ENCODE results near the gene LRFN4. TPM values are rescaled to one million over a fixed set of nuclear protein-coding genes. Genes with fewer than 3 reads are reported as not detected.

LRFN4 gene
- total and polyA plus RNA-seq, 5 donors from 2014 or later: 0.87 to 8.0 (median 1.4) TPM

- H3K36me3 Mint-ChIP-seq: no peaks in the 10 kb centered on the region
- Histone ChIP-seq H3K27ac (ENCODE audit: insufficient read depth, low read length, poor library complexity, severe bottlenecking) (no peak overlapping the region), H3K27me3 (ENCODE audit: control insufficient read depth, insufficient read depth, low read length) (no peaks in the 10 kb centered on the region), H3K36me3 (ENCODE audit: control insufficient read depth, insufficient read depth, low read length) (no peaks in the 10 kb centered on the region), H3K4me1 (ENCODE audit: control insufficient read depth, insufficient read depth, low read length, poor library complexity, severe bottlenecking) (peaks cover 14% of the 10 kb centered on the region), H3K4me3 (ENCODE audit: low read depth, low read length) (no peak overlapping the region), H3K9me3 (ENCODE audit: control insufficient read depth in 2 of 2, low read length in 2 of 2) (no peaks in the 10 kb centered on the region)
- no peaks in the 10 kb centered on the region for H3K9me3 Mint-ChIP-seq
- H3K4me3 Mint-ChIP-seq: peak overlapping the region; percentile 68 to 85 (median 78)
- no peaks in the 10 kb centered on the region for H3K27me3 Mint-ChIP-seq
- H3K27ac Mint-ChIP-seq: no peak overlapping the region
- peaks cover 0 to 8% (median 5%) of the 10 kb centered on the region in 4 donors for H3K4me1 Mint-ChIP-seq
- no peak for ATAC-seq (ENCODE audit: low read depth in 2 of 2)
- DNase-seq: no peak
Observed at GRCh38 chr11:66857234-66857926, 516 bp downstream of the LRFN4 start.

DNA sequence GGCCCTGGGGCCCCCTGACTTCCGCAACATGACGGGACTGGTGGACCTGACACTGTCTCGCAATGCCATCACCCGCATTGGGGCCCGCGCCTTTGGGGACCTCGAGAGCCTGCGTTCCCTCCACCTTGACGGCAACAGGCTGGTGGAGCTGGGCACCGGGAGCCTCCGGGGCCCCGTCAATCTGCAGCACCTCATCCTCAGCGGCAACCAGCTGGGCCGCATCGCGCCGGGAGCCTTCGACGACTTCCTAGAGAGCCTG is 992 bp downstream of the LRFN4 start:
- peak overlapping the region in 3 of 4 donors; percentile 29 to 77 (median 68) for H3K4me3 Mint-ChIP-seq
- peaks cover 0 to 8% (median 5%) of the 10 kb centered on the region in 4 donors for H3K4me1 Mint-ChIP-seq
- ATAC-seq (ENCODE audit: low read depth in 2 of 2) (no peak), DNase-seq (no peak)
- Histone ChIP-seq H3K4me1 (ENCODE audit: control insufficient read depth, insufficient read depth, low read length, poor library complexity, severe bottlenecking) (peaks cover 14% of the 10 kb centered on the region), H3K9me3 (ENCODE audit: control insufficient read depth in 2 of 2, low read length in 2 of 2) (no peaks in the 10 kb centered on the region), H3K27ac (ENCODE audit: insufficient read depth, low read length, poor library complexity, severe bottlenecking) (no peak overlapping the region), H3K27me3 (ENCODE audit: control insufficient read depth, insufficient read depth, low read length) (no peaks in the 10 kb centered on the region), H3K4me3 (ENCODE audit: low read depth, low read length) (no peak overlapping the region), H3K36me3 (ENCODE audit: control insufficient read depth, insufficient read depth, low read length) (no peaks in the 10 kb centered on the region)
- H3K9me3 Mint-ChIP-seq: no peaks in the 10 kb centered on the region
- no peaks in the 10 kb centered on the region for H3K27me3 Mint-ChIP-seq
- no peaks in the 10 kb centered on the region for H3K36me3 Mint-ChIP-seq
- peak overlapping the region in 1 of 3 donors; percentile 56 for H3K27ac Mint-ChIP-seq

- Mint-ChIP-seq H3K36me3 (no peaks in the 10 kb centered on the region), H3K4me3 (peak overlapping the region; percentile 29 to 71 (median 69)), H3K27me3 (no peaks in the 10 kb centered on the region), H3K27ac (no peak overlapping the region), H3K4me1 (peaks cover 0 to 8% (median 5%) of the 10 kb centered on the region in 4 donors), H3K9me3 (no peaks in the 10 kb centered on the region)
- H3K9me3 ChIP-seq (ENCODE audit: control insufficient read depth in 2 of 2, low read length in 2 of 2): no peaks in the 10 kb centered on the region
- ATAC-seq (ENCODE audit: low read depth in 2 of 2): no peak
- H3K27ac ChIP-seq (ENCODE audit: insufficient read depth, low read length, poor library complexity, severe bottlenecking): no peak overlapping the region
- H3K36me3 ChIP-seq (ENCODE audit: control insufficient read depth, insufficient read depth, low read length): no peaks in the 10 kb centered on the region
- no peak for DNase-seq
- no peaks in the 10 kb centered on the region for H3K27me3 ChIP-seq (ENCODE audit: control insufficient read depth, insufficient read depth, low read length)
- H3K4me3 ChIP-seq (ENCODE audit: low read depth, low read length): no peak overlapping the region
- H3K4me1 ChIP-seq (ENCODE audit: control insufficient read depth, insufficient read depth, low read length, poor library complexity, severe bottlenecking): peaks cover 14% of the 10 kb centered on the region
Observed at GRCh38 chr11:66858186-66858938, 1.5 kb downstream of the LRFN4 start.

- H3K4me3 Mint-ChIP-seq: peak overlapping the region in 2 of 4 donors; percentile 38 to 71
Observed at GRCh38 chr11:66858939-66859685, 2.2 kb downstream of the LRFN4 start.

DNA sequence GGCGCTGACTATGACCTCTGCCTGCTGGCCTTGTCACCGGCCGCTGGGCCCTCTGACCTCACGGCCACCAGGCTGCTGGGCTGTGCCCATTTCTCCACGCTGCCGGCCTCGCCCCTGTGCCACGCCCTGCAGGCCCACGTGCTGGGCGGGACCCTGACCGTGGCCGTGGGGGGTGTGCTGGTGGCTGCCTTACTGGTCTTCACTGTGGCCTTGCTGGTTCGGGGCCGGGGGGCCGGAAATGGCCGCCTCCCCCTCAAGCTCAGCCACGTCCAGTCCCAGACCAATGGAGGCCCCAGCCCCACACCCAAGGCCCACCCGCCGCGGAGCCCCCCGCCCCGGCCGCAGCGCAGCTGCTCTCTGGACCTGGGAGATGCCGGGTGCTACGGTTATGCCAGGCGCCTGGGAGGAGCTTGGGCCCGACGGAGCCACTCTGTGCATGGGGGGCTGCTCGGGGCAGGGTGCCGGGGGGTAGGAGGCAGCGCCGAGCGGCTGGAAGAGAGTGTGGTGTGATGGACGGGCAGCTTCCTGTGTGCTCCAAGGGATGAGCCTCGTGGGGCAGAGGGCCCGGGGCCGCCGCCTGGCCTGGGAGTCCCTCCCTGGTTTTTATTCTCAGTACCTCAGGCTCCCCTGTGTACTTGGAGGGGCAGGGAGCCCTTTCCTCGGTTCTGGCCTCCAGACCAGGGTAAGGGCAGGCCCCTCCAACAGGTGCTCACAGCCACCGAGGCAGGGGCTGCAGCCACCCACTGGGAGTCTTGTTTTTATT is 3.0 kb downstream of the LRFN4 start:
- Histone ChIP-seq H3K4me1 (ENCODE audit: control insufficient read depth, insufficient read depth, low read length, poor library complexity, severe bottlenecking) (peaks cover 14% of the 10 kb centered on the region), H3K36me3 (ENCODE audit: control insufficient read depth, insufficient read depth, low read length) (no peaks in the 10 kb centered on the region), H3K9me3 (ENCODE audit: control insufficient read depth in 2 of 2, low read length in 2 of 2) (no peaks in the 10 kb centered on the region), H3K4me3 (ENCODE audit: low read depth, low read length) (no peak overlapping the region), H3K27ac (ENCODE audit: insufficient read depth, low read length, poor library complexity, severe bottlenecking) (no peak overlapping the region), H3K27me3 (ENCODE audit: control insufficient read depth, insufficient read depth, low read length) (no peaks in the 10 kb centered on the region)
- Mint-ChIP-seq H3K27ac (no peak overlapping the region), H3K36me3 (no peaks in the 10 kb centered on the region), H3K9me3 (no peaks in the 10 kb centered on the region), H3K4me1 (peaks cover 0 to 8% (median 4%) of the 10 kb centered on the region in 4 donors), H3K27me3 (no peaks in the 10 kb centered on the region), H3K4me3 (no peak overlapping the region)
- ATAC-seq (ENCODE audit: low read depth in 2 of 2) (no peak), DNase-seq (no peak)

More at GRCh38 chr11:66858939-66859685, 2.2 kb downstream of the LRFN4 start:
- Mint-ChIP-seq H3K36me3 (no peaks in the 10 kb centered on the region), H3K9me3 (no peaks in the 10 kb centered on the region), H3K4me1 (peaks cover 0 to 8% (median 4%) of the 10 kb centered on the region in 4 donors), H3K27me3 (no peaks in the 10 kb centered on the region), H3K27ac (no peak overlapping the region)
- no peak overlapping the region for H3K4me3 ChIP-seq (ENCODE audit: low read depth, low read length)
- H3K9me3 ChIP-seq (ENCODE audit: control insufficient read depth in 2 of 2, low read length in 2 of 2): no peaks in the 10 kb centered on the region
- DNase-seq (no peak), ATAC-seq (ENCODE audit: low read depth in 2 of 2) (no peak)
- peaks cover 14% of the 10 kb centered on the region for H3K4me1 ChIP-seq (ENCODE audit: control insufficient read depth, insufficient read depth, low read length, poor library complexity, severe bottlenecking)
- H3K27ac ChIP-seq (ENCODE audit: insufficient read depth, low read length, poor library complexity, severe bottlenecking): no peak overlapping the region
- H3K27me3 ChIP-seq (ENCODE audit: control insufficient read depth, insufficient read depth, low read length): no peaks in the 10 kb centered on the region
- H3K36me3 ChIP-seq (ENCODE audit: control insufficient read depth, insufficient read depth, low read length): no peaks in the 10 kb centered on the region

- Mint-ChIP-seq H3K36me3 (no peaks in the 10 kb centered on the region), H3K27me3 (no peaks in the 10 kb centered on the region), H3K4me1 (peaks cover 0 to 5% (median 2%) of the 10 kb centered on the region in 4 donors), H3K4me3 (peak overlapping the region in 1 of 4 donors; percentile 43), H3K9me3 (no peaks in the 10 kb centered on the region), H3K27ac (no peak overlapping the region)
- Histone ChIP-seq H3K27ac (ENCODE audit: insufficient read depth, low read length, poor library complexity, severe bottlenecking) (no peak overlapping the region), H3K27me3 (ENCODE audit: control insufficient read depth, insufficient read depth, low read length) (no peaks in the 10 kb centered on the region), H3K9me3 (ENCODE audit: control insufficient read depth in 2 of 2, low read length in 2 of 2) (no peaks in the 10 kb centered on the region), H3K36me3 (ENCODE audit: control insufficient read depth, insufficient read depth, low read length) (no peaks in the 10 kb centered on the region), H3K4me1 (ENCODE audit: control insufficient read depth, insufficient read depth, low read length, poor library complexity, severe bottlenecking) (peaks cover 14% of the 10 kb centered on the region), H3K4me3 (ENCODE audit: low read depth, low read length) (no peak overlapping the region)
- ATAC-seq (ENCODE audit: low read depth in 2 of 2) (no peak), DNase-seq (no peak)
Observed at GRCh38 chr11:66860449-66860831, 3.6 kb downstream of the LRFN4 start.

GRCh38 chr11:66861038-66861773 is 4.3 kb downstream of the LRFN4 start:
- no peak overlapping the region for H3K27ac Mint-ChIP-seq
- H3K4me3 ChIP-seq (ENCODE audit: low read depth, low read length): no peak overlapping the region
- no peak for DNase-seq
- H3K36me3 Mint-ChIP-seq: no peaks in the 10 kb centered on the region
- no peaks in the 10 kb centered on the region for H3K9me3 ChIP-seq (ENCODE audit: control insufficient read depth in 2 of 2, low read length in 2 of 2)
- H3K36me3 ChIP-seq (ENCODE audit: control insufficient read depth, insufficient read depth, low read length): no peaks in the 10 kb centered on the region
- no peaks in the 10 kb centered on the region for H3K27me3 ChIP-seq (ENCODE audit: control insufficient read depth, insufficient read depth, low read length)
- no peaks in the 10 kb centered on the region for H3K4me1 Mint-ChIP-seq
- no peak overlapping the region for H3K4me3 Mint-ChIP-seq
- peaks cover 7% of the 10 kb centered on the region for H3K4me1 ChIP-seq (ENCODE audit: control insufficient read depth, insufficient read depth, low read length, poor library complexity, severe bottlenecking)
- no peaks in the 10 kb centered on the region for H3K9me3 Mint-ChIP-seq
- no peak for ATAC-seq (ENCODE audit: low read depth in 2 of 2)
- no peaks in the 10 kb centered on the region for H3K27me3 Mint-ChIP-seq
- no peak overlapping the region for H3K27ac ChIP-seq (ENCODE audit: insufficient read depth, low read length, poor library complexity, severe bottlenecking)

All from CD4-positive, CD25-positive, alpha-beta regulatory T cell (primary cell).